ENCODE results near the gene AMMECR1L. TPM values are rescaled to one million over a fixed set of nuclear protein-coding genes. Genes with fewer than 3 reads are reported as not detected.

The AMMECR1L gene
- total and polyA plus RNA-seq, 2 of the 4 experiments (the other 2 are of a cell fraction): 13.4 to 14.0 TPM

GRCh38 chr2:127862228-127862627, 23.5 kb downstream of the AMMECR1L start:
- H3K79me1 ChIP-seq (ENCODE audit: low read depth in 1 of 2, low read length in 2 of 2): peaks cover 13 to 41% of the 10 kb centered on the region in 2 experiments
- H2BK5ac ChIP-seq (ENCODE audit: low read depth, low read length, poor library complexity, severe bottlenecking): no peak overlapping the region
- in situ Hi-C loops (cut with MboI; ENCODE audit: low sequenced_read_pairs) (no loop called here), intact Hi-C loops (cut with micrococcal nuclease) (no loop called here), dilution Hi-C loops (cut with HindIII; ENCODE audit: low sequenced_read_pairs, unreplicated experiment) (no loop called here)
- no peak overlapping the region for H3K9ac ChIP-seq (ENCODE audit: low read depth, low read length)
- no peak for ATAC-seq (ENCODE audit: low read depth)
- H3K4me1 ChIP-seq (ENCODE audit: control insufficient read depth, insufficient read depth, low read length): no peaks in the 10 kb centered on the region
- H4K5ac ChIP-seq (ENCODE audit: low read depth, low read length): no peak overlapping the region
- peaks cover 3% of the 10 kb centered on the region; the same call in 1 of the 2 replicates for H3K9me1 ChIP-seq (ENCODE audit: insufficient read depth, low read length)
- POLR2A ChIA-PET (ENCODE audit: unreplicated experiment): interaction anchor here (0.6 kb wide), 1 partner anchor 173 kb away, joined by 4 read pairs; no protein-coding TSS in a partner anchor
- H3K27me3 ChIP-seq (ENCODE audit: control insufficient read depth, insufficient read depth, low read length): no peaks in the 10 kb centered on the region
- H3K4ac ChIP-seq (ENCODE audit: low read depth, low read length): no peak overlapping the region
- H2BK120ac ChIP-seq (ENCODE audit: low read depth, low read length): no peak overlapping the region
- no peak overlapping the region for H2BK15ac ChIP-seq (ENCODE audit: low read depth, low read length)
- H2AK5ac ChIP-seq (ENCODE audit: low read depth, low read length): no peak overlapping the region
- no peak overlapping the region for H2AFZ ChIP-seq (replicated peaks; ENCODE audit: low read length, poor library complexity)
- H4K8ac ChIP-seq (ENCODE audit: low read depth in 2 of 2, low read length in 2 of 2): no peak overlapping the region
- H2BK20ac ChIP-seq (ENCODE audit: low read depth, low read length): no peak overlapping the region
- H4K91ac ChIP-seq (ENCODE audit: insufficient read depth, low read depth, low read length): no peak overlapping the region
- H3K23ac ChIP-seq (ENCODE audit: low read depth, low read length): no peak overlapping the region
- WGBS, 2 experiments (ENCODE audit: extremely low coverage in 2 of 2, insufficient read length in 1 of 2): 98% methylated on average over 10 of the region's 15 CpGs; no CpG with 5 or more reads in 1 of the 2 experiments
- H3K4me2 ChIP-seq (ENCODE audit: low read depth, low read length): no peak overlapping the region
- no peak overlapping the region for H3K18ac ChIP-seq (ENCODE audit: low read depth, low read length)
- no peak overlapping the region for H3K27ac ChIP-seq (ENCODE audit: insufficient read depth, low read length)
- H3K56ac ChIP-seq (ENCODE audit: extremely low read depth, insufficient read depth, low read length): no peak overlapping the region
- H4K20me1 ChIP-seq (ENCODE audit: insufficient read depth, low read length): peaks cover 10% of the 10 kb centered on the region; the same call in 1 of the 2 replicates
- H3K36me3 ChIP-seq (ENCODE audit: control insufficient read depth, insufficient read depth, low read length): peaks cover 32% of the 10 kb centered on the region
- TF ChIP-seq CTCF (conservative IDR thresholded peaks at IDR 0.05; ENCODE audit: low read depth, low read length): no peak
- TF ChIP-seq CHD1 (IDR thresholded peaks at IDR 0.05; ENCODE audit: low read depth, low read length): no peak
- TF ChIP-seq, protein P1, sequence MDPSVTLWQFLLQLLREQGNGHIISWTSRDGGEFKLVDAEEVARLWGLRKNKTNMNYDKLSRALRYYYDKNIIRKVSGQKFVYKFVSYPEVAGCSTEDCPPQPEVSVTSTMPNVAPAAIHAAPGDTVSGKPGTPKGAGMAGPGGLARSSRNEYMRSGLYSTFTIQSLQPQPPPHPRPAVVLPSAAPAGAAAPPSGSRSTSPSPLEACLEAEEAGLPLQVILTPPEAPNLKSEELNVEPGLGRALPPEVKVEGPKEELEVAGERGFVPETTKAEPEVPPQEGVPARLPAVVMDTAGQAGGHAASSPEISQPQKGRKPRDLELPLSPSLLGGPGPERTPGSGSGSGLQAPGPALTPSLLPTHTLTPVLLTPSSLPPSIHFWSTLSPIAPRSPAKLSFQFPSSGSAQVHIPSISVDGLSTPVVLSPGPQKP (IDR thresholded peaks at IDR 0.05; ENCODE audit: borderline replicate concordance, low read depth, low read length): no peak
- no peak for TF ChIP-seq BHLHE40 (IDR thresholded peaks at IDR 0.05; ENCODE audit: low read depth, low read length)
- no peak for TF ChIP-seq POLR2A (IDR thresholded peaks at IDR 0.05; ENCODE audit: low read depth, low read length)
- TF ChIP-seq CEBPB (IDR thresholded peaks at IDR 0.05; ENCODE audit: low read depth, low read length): no peak
- TF ChIP-seq RAD21 (IDR thresholded peaks at IDR 0.05; ENCODE audit: low read length): no peak
- TF ChIP-seq, protein P2, sequence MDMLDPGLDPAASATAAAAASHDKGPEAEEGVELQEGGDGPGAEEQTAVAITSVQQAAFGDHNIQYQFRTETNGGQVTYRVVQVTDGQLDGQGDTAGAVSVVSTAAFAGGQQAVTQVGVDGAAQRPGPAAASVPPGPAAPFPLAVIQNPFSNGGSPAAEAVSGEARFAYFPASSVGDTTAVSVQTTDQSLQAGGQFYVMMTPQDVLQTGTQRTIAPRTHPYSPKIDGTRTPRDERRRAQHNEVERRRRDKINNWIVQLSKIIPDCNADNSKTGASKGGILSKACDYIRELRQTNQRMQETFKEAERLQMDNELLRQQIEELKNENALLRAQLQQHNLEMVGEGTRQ (IDR thresholded peaks at IDR 0.05; ENCODE audit: low read depth, low read length): no peak
- TF ChIP-seq RFX5 (IDR thresholded peaks at IDR 0.05; ENCODE audit: low read depth, low read length): no peak
- TF ChIP-seq MAFK (IDR thresholded peaks at IDR 0.05; ENCODE audit: low read depth, low read length): no peak
- no peak for TF ChIP-seq SMC3 (IDR thresholded peaks at IDR 0.05; ENCODE audit: low read depth, low read length)
- BruUV-seq (replicated peaks): no TSS peak
- no peak for DNase-seq
- no peak overlapping the region for H3K14ac ChIP-seq (replicated peaks; ENCODE audit: low read depth, low read length)
- CTCF ChIA-PET: no interaction called here
- H3K9me3 ChIP-seq (ENCODE audit: control insufficient read depth, insufficient read depth, low read length): no peaks in the 10 kb centered on the region
- H3K4me3 ChIP-seq (ENCODE audit: insufficient read depth, low read depth, low read length): no peak overlapping the region
- H2AK9ac ChIP-seq (replicated peaks; ENCODE audit: low read depth, low read length, poor library complexity): no peak overlapping the region

All from IMR-90 (cell line).